IMR-90 (cell line): Measurements from ENCODE around the gene IZUMO4. TPM values are rescaled to one million over a fixed set of nuclear protein-coding genes. Genes with fewer than 3 reads are reported as not detected.
"Not testable (repeated sequence)": the region's sequence is repeated elsewhere in the genome, so short reads cannot be mapped to it uniquely, and the experiment has no call there.

Source experiments
- ATAC-seq: fragments of 200-7000 bp; cut with Tn5 transposase; 2 replicates; pipeline ENCODE4 v1.9.1; 2020; ENCODE audit warnings: low read depth, mild to moderate bottlenecking, moderate library complexity
- BruUV-seq: library from RNA; stranded (reverse); fragments of 400-500 nt; replicated peaks from 2 replicates; lab custom pipeline; 2021; lab: Mats Ljungman, UMichigan
- CTCF ChIA-PET: fragments of 300-600 bp; formaldehyde crosslinking; extraction: SDS; loops from one replicate; lab custom pipeline; 2021; ENCODE audit warnings: antibody characterized with exemption; lab: Yijun Ruan, JAX
- POLR2A ChIA-PET: fragments of 300-600 bp; sonication (Branson Sonifier 250); formaldehyde crosslinking; loops from one replicate; lab custom pipeline; 2022; ENCODE audit warnings: antibody characterized with exemption; ENCODE audit not compliant: unreplicated experiment; lab: Charles Lee
- DNase-seq: peaks from one replicate; pipeline ENCODE4 v3.0.0; 2013
- H2AFZ ChIP-seq: replicated peaks from 2 replicates; pipeline ENCODE3; 2013; ENCODE audit warnings: low read length, mild to moderate bottlenecking; ENCODE audit not compliant: poor library complexity
- H2AK5ac ChIP-seq: 2 replicates; pipeline ENCODE4 v1.6.1; 2013; ENCODE audit warnings: low read depth, low read length, inconsistent platforms
- H2AK9ac ChIP-seq: replicated peaks from 2 replicates; pipeline ENCODE3; 2013; ENCODE audit warnings: mild to moderate bottlenecking, low read depth, low read length, moderate library complexity; ENCODE audit not compliant: poor library complexity
- H2BK120ac ChIP-seq: 2 replicates; pipeline ENCODE4 v1.6.1; 2013; ENCODE audit warnings: low read depth, low read length, inconsistent platforms
- H2BK15ac ChIP-seq: 3 replicates; pipeline ENCODE4 v1.6.1; 2013; ENCODE audit warnings: low read depth, low read length, inconsistent platforms
- H2BK20ac ChIP-seq: 2 replicates; pipeline ENCODE4 v1.6.1; 2013; ENCODE audit warnings: low read depth, mild to moderate bottlenecking, inconsistent platforms, low read length, moderate library complexity
- H2BK5ac ChIP-seq: 2 replicates; pipeline ENCODE4 v1.6.1; 2013; ENCODE audit warnings: mild to moderate bottlenecking, low read depth, low read length, inconsistent platforms; ENCODE audit not compliant: poor library complexity, severe bottlenecking
- H3K14ac ChIP-seq: replicated peaks from 2 replicates; pipeline ENCODE4 v1.6.1; 2013; ENCODE audit warnings: low read depth, low read length, inconsistent platforms
- H3K18ac ChIP-seq: 2 replicates; pipeline ENCODE4 v1.6.1; 2013; ENCODE audit warnings: low read depth, low read length, control low read depth
- H3K23ac ChIP-seq: 2 replicates; pipeline ENCODE4 v1.6.1; 2013; ENCODE audit warnings: low read depth, low read length, inconsistent platforms
- H3K27ac ChIP-seq: 2 replicates; pipeline ENCODE4 v1.5.1; 2013; ENCODE audit warnings: mild to moderate bottlenecking, control low read depth, low read length; ENCODE audit not compliant: insufficient read depth
- H3K27me3 ChIP-seq: 2 replicates; pipeline ENCODE4 v1.6.1; 2013; ENCODE audit warnings: low read length; ENCODE audit not compliant: control insufficient read depth, insufficient read depth
- H3K36me3 ChIP-seq: 2 replicates; pipeline ENCODE4 v1.6.1; 2013; ENCODE audit warnings: low read length, mixed read lengths; ENCODE audit not compliant: control insufficient read depth, insufficient read depth
- H3K4ac ChIP-seq: 2 replicates; pipeline ENCODE4 v1.6.1; 2013; ENCODE audit warnings: low read depth, low read length, inconsistent platforms
- H3K4me1 ChIP-seq: 2 replicates; pipeline ENCODE4 v1.6.1; 2013; ENCODE audit warnings: low read length, mixed read lengths; ENCODE audit not compliant: control insufficient read depth, insufficient read depth
- H3K4me2 ChIP-seq: 2 replicates; pipeline ENCODE4 v1.6.1; 2013; ENCODE audit warnings: low read depth, mild to moderate bottlenecking, control low read depth, low read length, moderate library complexity
- H3K4me3 ChIP-seq: 2 replicates; pipeline ENCODE4 v1.5.1; 2013; ENCODE audit warnings: low read depth, mild to moderate bottlenecking, control low read depth, low read length, moderate library complexity; ENCODE audit not compliant: insufficient read depth
- H3K56ac ChIP-seq: 2 replicates; pipeline ENCODE4 v1.6.1; 2013; ENCODE audit warnings: low read length, inconsistent platforms; ENCODE audit not compliant: insufficient read depth; ENCODE audit errors: extremely low read depth
- H3K79me1 ChIP-seq, 2 experiments: 2 replicates each; pipeline ENCODE4 v1.6.1; 2013; ENCODE audit warnings: low read length in 2 of 2, inconsistent platforms in 1 of 2, low read depth in 1 of 2
- H3K9ac ChIP-seq: 2 replicates; pipeline ENCODE4 v1.6.1; 2013; ENCODE audit warnings: low read depth, low read length, control low read depth
- H3K9me1 ChIP-seq: 2 replicates; pipeline ENCODE4 v1.6.1; 2013; ENCODE audit warnings: low read length, inconsistent platforms; ENCODE audit not compliant: insufficient read depth
- H3K9me3 ChIP-seq: 2 replicates; pipeline ENCODE4 v1.6.1; 2013; ENCODE audit warnings: low read length; ENCODE audit not compliant: control insufficient read depth, insufficient read depth
- H4K20me1 ChIP-seq: 2 replicates; pipeline ENCODE4 v1.6.1; 2013; ENCODE audit warnings: low read length, inconsistent platforms; ENCODE audit not compliant: insufficient read depth
- H4K5ac ChIP-seq: 2 replicates; pipeline ENCODE4 v1.6.1; 2013; ENCODE audit warnings: mild to moderate bottlenecking, low read depth, low read length, control low read depth
- H4K8ac ChIP-seq, 2 experiments: 2 replicates each; pipeline ENCODE4 v1.6.1; 2013; ENCODE audit warnings: low read depth in 2 of 2, low read length in 2 of 2, control low read depth in 1 of 2, inconsistent platforms in 1 of 2
- H4K91ac ChIP-seq: 2 replicates; pipeline ENCODE4 v1.6.1; 2013; ENCODE audit warnings: low read depth, low read length, inconsistent platforms; ENCODE audit not compliant: insufficient read depth
- FOS ChIP-seq: fragments of 150-350 bp; IDR thresholded peaks from 2 replicates; pipeline ENCODE4 v1.6.1; 2016; ENCODE audit warnings: low read depth, low read length
- NFE2L2 ChIP-seq: fragments of 150-350 bp; IDR thresholded peaks from 2 replicates; pipeline ENCODE4 v1.6.1; 2016; ENCODE audit warnings: low read depth, mild to moderate bottlenecking, low read length
- POLR2A ChIP-seq: IDR thresholded peaks from 2 replicates; pipeline ENCODE4 v1.6.1; 2012; ENCODE audit warnings: mild to moderate bottlenecking, low read depth, low read length
- RCOR1 ChIP-seq: IDR thresholded peaks from 2 replicates; pipeline ENCODE4 v1.6.1; 2012; ENCODE audit warnings: mild to moderate bottlenecking, low read length, improper control_type of control experiment; ENCODE audit not compliant: insufficient replicate concordance
- WGBS, 2 experiments: methylation state at CpG; one replicate each; pipeline versions ENCODE4 v1.1.5 to v1.1.7; 2013; ENCODE audit warnings: missing lambda C conversion rate in 2 of 2; ENCODE audit not compliant: insufficient read length in 1 of 2; ENCODE audit errors: extremely low coverage in 2 of 2; 5-methylcytosine and 5-hydroxymethylcytosine counted together
- dilution Hi-C: fragments of 300-500 bp; cut with HindIII; formaldehyde crosslinking; loops from one replicate; pipeline ENCODE4 v1.14.3; 2018; ENCODE audit warnings: low sequenced_read_pairs; ENCODE audit not compliant: unreplicated experiment
- in situ Hi-C: fragments of 300-500 bp; cut with MboI; formaldehyde crosslinking; loops from 3 replicates; pipeline ENCODE4 v1.14.3; 2019; ENCODE audit warnings: low sequenced_read_pairs, inconsistent platforms, mixed read lengths
- intact Hi-C: fragments of 100-400 bp; cut with micrococcal nuclease; formaldehyde crosslinking; loops from 2 replicates; pipeline ENCODE4 v1.10.0; 2022
- polyA plus RNA-seq, 3 experiments: library from polyadenylated mRNA; depleted of rRNA; stranded (reverse); fragments of >200 nt; gene quantifications; 2 replicates each; pipeline ENCODE4 v1.2.3, GENCODE V29; 2012; ENCODE audit warnings: low replicate concordance in 1 of 3
- total RNA-seq: library from RNA; depleted of rRNA; stranded (reverse); fragments of >200 nt; gene quantifications from 2 replicates; pipeline ENCODE4 v1.2.3, GENCODE V29; 2012

The IZUMO4 gene
- total and polyA plus RNA-seq, 2 of the 4 experiments (the other 2 are of a cell fraction) = 0.72 to 2.8 TPM

- H3K4me2 ChIP-seq = no peak overlapping the region
- no TSS peak for BruUV-seq
- no peak for TF ChIP-seq POLR2A
- TF ChIP-seq FOS = no peak
- no peak for TF ChIP-seq NFE2L2
- TF ChIP-seq RCOR1 = no peak
- no peak overlapping the region for H3K4me3 ChIP-seq
- no peak overlapping the region for H3K27ac ChIP-seq
- DNase-seq = no peak
- 96% methylated on average over 4 of the region's 28 CpGs; no CpG with 5 or more reads in 1 of the 2 experiments for WGBS, 2 experiments
- ATAC-seq = no peak
- H3K9me1 ChIP-seq = no peaks in the 10 kb centered on the region
- peaks cover 5 to 48% of the 10 kb centered on the region in 2 experiments for H3K79me1 ChIP-seq
- POLR2A ChIA-PET = no interaction called here
- H2BK15ac ChIP-seq = no peak overlapping the region
- intact Hi-C loops (no loop called here), in situ Hi-C loops (no loop called here), dilution Hi-C loops (no loop called here)
- H3K14ac ChIP-seq = no peak overlapping the region
- peaks cover 55% of the 10 kb centered on the region for H3K36me3 ChIP-seq
- CTCF ChIA-PET = no interaction called here
- no peaks in the 10 kb centered on the region for H3K27me3 ChIP-seq
- no peak overlapping the region for H2AFZ ChIP-seq
- no peak overlapping the region for H2BK5ac ChIP-seq
- no peak overlapping the region for H3K9ac ChIP-seq
- no peak overlapping the region for H3K4ac ChIP-seq
- H3K4me1 ChIP-seq = no peaks in the 10 kb centered on the region
- peaks cover 50% of the 10 kb centered on the region for H4K20me1 ChIP-seq
- H4K8ac ChIP-seq = no peak overlapping the region
- H2BK20ac ChIP-seq = no peak overlapping the region
- H4K5ac ChIP-seq = no peak overlapping the region
- H2AK9ac ChIP-seq = no peak overlapping the region
- H4K91ac ChIP-seq = no peak overlapping the region
- no peak overlapping the region for H3K18ac ChIP-seq
- no peak overlapping the region for H3K56ac ChIP-seq
- H3K23ac ChIP-seq = no peak overlapping the region
- H2BK120ac ChIP-seq = no peak overlapping the region
- H2AK5ac ChIP-seq = no peak overlapping the region
- H3K9me3 ChIP-seq = no peaks in the 10 kb centered on the region
These were observed 33.4 kb downstream of the IZUMO4 start for GRCh38 chr19:2129892-2130770.

GRCh38 chr19:2131012-2131975 is 34.6 kb downstream of the IZUMO4 start:
- H3K18ac ChIP-seq, H3K56ac ChIP-seq, H3K9ac ChIP-seq, dilution Hi-C loops, H2BK120ac ChIP-seq, H2BK15ac ChIP-seq, DNase-seq, BruUV-seq, H3K14ac ChIP-seq, H3K27ac ChIP-seq, ATAC-seq, H3K27me3 ChIP-seq, H3K4ac ChIP-seq, H4K91ac ChIP-seq, H3K23ac ChIP-seq, H3K4me3 ChIP-seq, H2AFZ ChIP-seq, in situ Hi-C loops, H3K9me3 ChIP-seq, H2AK9ac ChIP-seq, H4K5ac ChIP-seq, H4K8ac ChIP-seq, H2BK20ac ChIP-seq, H2AK5ac ChIP-seq, CTCF ChIA-PET, POLR2A ChIA-PET, intact Hi-C loops, H3K4me2 ChIP-seq, H3K4me1 ChIP-seq, H3K9me1 ChIP-seq: not testable (repeated sequence)
- H2BK5ac ChIP-seq = peak overlapping the region; percentile 7
- peaks cover 5 to 47% of the 10 kb centered on the region in 2 experiments for H3K79me1 ChIP-seq
- 92% methylated on average over 13 of the region's 67 CpGs; no CpG with 5 or more reads in 1 of the 2 experiments for WGBS, 2 experiments
- peaks cover 56% of the 10 kb centered on the region for H4K20me1 ChIP-seq
- peaks cover 57% of the 10 kb centered on the region for H3K36me3 ChIP-seq
